ENCODE measurements around the gene HNRNPA3. TPM values are rescaled to one million over a fixed set of nuclear protein-coding genes. Genes with fewer than 3 reads are reported as not detected.

HNRNPA3 gene
- total and polyA plus RNA-seq, 10 of the 15 experiments (the other 5 are each of a cell fraction or from before 2014, with no cell fraction given): 40.4 to 343 (median 206) TPM

DNA sequence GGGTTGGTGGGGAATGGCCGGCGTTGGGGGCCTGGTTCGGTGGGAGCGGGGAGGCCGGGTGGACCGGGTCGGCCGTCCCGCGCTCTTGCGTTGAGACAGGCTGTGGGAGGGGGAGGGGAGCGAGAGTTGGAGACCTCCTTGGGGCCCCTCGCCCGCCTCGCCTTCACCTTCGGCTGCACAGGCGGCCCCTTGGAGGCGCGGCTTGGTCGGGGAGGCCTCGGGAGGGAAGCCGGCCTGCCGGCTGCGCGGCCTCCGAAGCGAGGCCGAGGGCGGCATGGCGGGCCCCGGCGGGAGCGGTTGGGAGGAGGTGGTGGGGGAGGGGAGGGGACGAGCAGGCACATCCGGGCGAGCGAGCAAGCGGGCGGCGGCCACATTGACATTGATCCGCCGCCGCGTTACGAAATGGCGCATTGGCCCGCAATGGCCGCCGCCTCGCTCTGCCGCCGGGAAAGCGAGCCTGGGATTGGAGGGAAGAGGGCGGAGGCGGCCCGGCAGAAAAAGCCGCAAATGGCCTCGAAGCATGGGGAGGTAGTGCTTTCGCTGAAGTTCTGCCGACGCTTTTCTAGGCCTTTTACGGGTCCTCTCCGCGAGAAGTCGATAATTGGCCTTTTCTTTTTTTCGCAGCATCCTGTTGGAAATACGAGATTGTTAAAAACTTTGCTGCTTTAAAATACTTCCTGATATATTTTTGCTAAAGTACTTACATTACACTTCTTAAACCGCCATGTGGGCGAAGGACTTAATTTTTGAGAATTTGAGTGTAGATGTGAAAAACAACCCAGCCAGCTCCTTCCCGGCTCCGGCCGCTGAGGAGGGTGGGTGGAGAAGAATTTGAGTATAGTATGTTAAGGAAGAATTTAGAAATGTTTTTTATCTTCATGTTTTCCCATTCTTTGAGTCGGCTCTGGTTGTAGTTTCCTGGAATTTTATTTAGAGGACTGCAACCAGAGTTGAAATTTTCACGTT is 580 bp downstream of the HNRNPA3 start (continued):
- TF ChIP-seq, protein P1, sequence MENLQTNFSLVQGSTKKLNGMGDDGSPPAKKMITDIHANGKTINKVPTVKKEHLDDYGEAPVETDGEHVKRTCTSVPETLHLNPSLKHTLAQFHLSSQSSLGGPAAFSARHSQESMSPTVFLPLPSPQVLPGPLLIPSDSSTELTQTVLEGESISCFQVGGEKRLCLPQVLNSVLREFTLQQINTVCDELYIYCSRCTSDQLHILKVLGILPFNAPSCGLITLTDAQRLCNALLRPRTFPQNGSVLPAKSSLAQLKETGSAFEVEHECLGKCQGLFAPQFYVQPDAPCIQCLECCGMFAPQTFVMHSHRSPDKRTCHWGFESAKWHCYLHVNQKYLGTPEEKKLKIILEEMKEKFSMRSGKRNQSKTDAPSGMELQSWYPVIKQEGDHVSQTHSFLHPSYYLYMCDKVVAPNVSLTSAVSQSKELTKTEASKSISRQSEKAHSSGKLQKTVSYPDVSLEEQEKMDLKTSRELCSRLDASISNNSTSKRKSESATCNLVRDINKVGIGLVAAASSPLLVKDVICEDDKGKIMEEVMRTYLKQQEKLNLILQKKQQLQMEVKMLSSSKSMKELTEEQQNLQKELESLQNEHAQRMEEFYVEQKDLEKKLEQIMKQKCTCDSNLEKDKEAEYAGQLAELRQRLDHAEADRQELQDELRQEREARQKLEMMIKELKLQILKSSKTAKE (IDR thresholded peaks at IDR 0.05; ENCODE audit: low read depth, poor library complexity, severe bottlenecking): peak; percentile 22
- TF ChIP-seq NR2C1 (IDR thresholded peaks at IDR 0.05): no peak; the same call in none of the 2 replicates
- TF ChIP-seq ATF7 (IDR thresholded peaks at IDR 0.05; ENCODE audit: low read depth): no peak
- no peak for TF ChIP-seq HDAC2 (IDR thresholded peaks at IDR 0.05)
- TF ChIP-seq SP1 (IDR thresholded peaks at IDR 0.05; ENCODE audit: low read depth, low read length): no peak
- peak; percentile 56; the same call in 1 of the 2 replicates for TF ChIP-seq ASH2L (IDR thresholded peaks at IDR 0.05; ENCODE audit: borderline replicate concordance, low read depth)
- no peak for TF ChIP-seq MYB (IDR thresholded peaks at IDR 0.05; ENCODE audit: borderline replicate concordance, low read depth, low read length)
- TF ChIP-seq TCF12 (IDR thresholded peaks at IDR 0.05; ENCODE audit: low read depth, low read length): no peak
- TF ChIP-seq BCL11A (IDR thresholded peaks at IDR 0.05; ENCODE audit: low read depth, low read length): no peak
- no peak for TF ChIP-seq BCLAF1 (IDR thresholded peaks at IDR 0.05)
- TF ChIP-seq ZNF217 (IDR thresholded peaks at IDR 0.05): no peak
- TF ChIP-seq IRF5 (IDR thresholded peaks at IDR 0.05; ENCODE audit: borderline replicate concordance): no peak
- no peak; the same call in 1 of the 2 replicates for TF ChIP-seq SIN3A (IDR thresholded peaks at IDR 0.05; ENCODE audit: low read depth, low read length)
- TF ChIP-seq, protein P2, sequence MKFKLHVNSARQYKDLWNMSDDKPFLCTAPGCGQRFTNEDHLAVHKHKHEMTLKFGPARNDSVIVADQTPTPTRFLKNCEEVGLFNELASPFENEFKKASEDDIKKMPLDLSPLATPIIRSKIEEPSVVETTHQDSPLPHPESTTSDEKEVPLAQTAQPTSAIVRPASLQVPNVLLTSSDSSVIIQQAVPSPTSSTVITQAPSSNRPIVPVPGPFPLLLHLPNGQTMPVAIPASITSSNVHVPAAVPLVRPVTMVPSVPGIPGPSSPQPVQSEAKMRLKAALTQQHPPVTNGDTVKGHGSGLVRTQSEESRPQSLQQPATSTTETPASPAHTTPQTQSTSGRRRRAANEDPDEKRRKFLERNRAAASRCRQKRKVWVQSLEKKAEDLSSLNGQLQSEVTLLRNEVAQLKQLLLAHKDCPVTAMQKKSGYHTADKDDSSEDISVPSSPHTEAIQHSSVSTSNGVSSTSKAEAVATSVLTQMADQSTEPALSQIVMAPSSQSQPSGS (IDR thresholded peaks at IDR 0.05; ENCODE audit: low read length): no peak
- TF ChIP-seq KLF5 (IDR thresholded peaks at IDR 0.05; ENCODE audit: partially characterized antibody): no peak
- TF ChIP-seq PML (IDR thresholded peaks at IDR 0.05; ENCODE audit: low read length): no peak
- TF ChIP-seq USF1 (IDR thresholded peaks at IDR 0.05; ENCODE audit: borderline replicate concordance, extremely low read length, insufficient read depth, low read depth, low read length): no peak
- no peak for TF ChIP-seq RAD51 (IDR thresholded peaks at IDR 0.05)
- no peak for TF ChIP-seq SREBF2 (IDR thresholded peaks at IDR 0.05; ENCODE audit: low read length)
- TF ChIP-seq IRF3 (IDR thresholded peaks at IDR 0.05): no peak
